D721Med (cell line): ENCODE data around the gene PDZD7.

Experiments
- DNase-seq: peaks from one replicate; pipeline ENCODE4 v3.0.0; 2011; ENCODE audit warnings: low spot score; ENCODE audit not compliant: insufficient read length
- FAIRE-seq: peaks from 2 replicates; lab custom pipeline; 2011; peaks lifted over from hg19 to GRCh38; lab: Jason Lieb, UNC
- CTCF ChIP-seq: IDR thresholded peaks from 2 replicates; pipeline ENCODE4 v1.5.1; 2012; ENCODE audit warnings: mild to moderate bottlenecking, control low read depth; ENCODE audit not compliant: insufficient read depth; ENCODE audit errors: missing control alignments

Gene PDZD7

GRCh38 chr10:100985336-100985735 lies 45.6 kb downstream of the PDZD7 start:
- no peak for DNase-seq
- no peak for FAIRE-seq
- TF ChIP-seq CTCF, result no peak

- no peak for FAIRE-seq
- no peak for DNase-seq
- TF ChIP-seq CTCF, result no peak
These were observed 46.2 kb downstream of the PDZD7 start for GRCh38 chr10:100984672-100985177.

- TF ChIP-seq CTCF, result no peak
- FAIRE-seq, result no peak
- DNase-seq, result no peak
These were observed 46.9 kb downstream of the PDZD7 start for GRCh38 chr10:100983868-100984671.

GRCh38 chr10:100982916-100983830 lies 47.8 kb downstream of the PDZD7 start:
- DNase-seq (no peak), FAIRE-seq (no peak)
- no peak for TF ChIP-seq CTCF

GRCh38 chr10:100981178-100981772 lies 49.7 kb downstream of the PDZD7 start:
- FAIRE-seq, result no peak
- TF ChIP-seq CTCF, result no peak
- DNase-seq, result no peak

GRCh38 chr10:100980711-100981110 lies 50.2 kb downstream of the PDZD7 start:
- DNase-seq (no peak), FAIRE-seq (no peak)
- no peak for TF ChIP-seq CTCF
